Transverse colon (tissue), 4 donors: ENCODE data around the gene PASK. TPM values are rescaled to one million over a fixed set of nuclear protein-coding genes. Genes with fewer than 3 reads are reported as not detected.

Experiments used
- DNase-seq: peaks from one replicate; pipeline ENCODE4 v3.0.0-alpha.2; 2019
- H3K27ac ChIP-seq, 4 donors: fragments of 200-600 bp; sonication (generic); 2 replicates each; pipeline ENCODE4 v1.5.1; 2016 to 2018; ENCODE audit warnings: inconsistent platforms in 4 of 4
- H3K27me3 ChIP-seq: fragments of 200-600 bp; sonication (generic); 2 replicates; pipeline ENCODE4 v1.5.1; 2017; ENCODE audit warnings: inconsistent platforms
- H3K36me3 ChIP-seq, 4 donors: fragments of 200-600 bp; sonication (generic); 2 replicates each; pipeline ENCODE4 v1.5.1; 2017 to 2019; ENCODE audit warnings: inconsistent platforms in 4 of 4
- H3K4me1 ChIP-seq, 4 donors: fragments of 200-600 bp; sonication (generic); 2 replicates each; pipeline ENCODE4 v1.5.1; 2017 to 2020; ENCODE audit warnings: inconsistent platforms in 4 of 4
- H3K4me3 ChIP-seq, 4 donors: fragments of 200-600 bp; sonication (generic); 1 replicate in 1 of 4; 2 replicates in 3 of 4; pipeline versions ENCODE4 v1.5.1 to v1.6.1; 2017 to 2019; ENCODE audit warnings: inconsistent platforms in 4 of 4
- H3K9me3 ChIP-seq, 2 donors: fragments of 200-600 bp; sonication (generic); 2 replicates each; pipeline ENCODE4 v1.5.1; 2017 to 2019; ENCODE audit warnings: inconsistent platforms in 2 of 2
- CTCF ChIP-seq, 5 experiments: fragments of 200-600 bp in 3 of 5; fragments of 450-650 bp in 2 of 5; sonication (generic) in 3 of 5; IDR thresholded peaks; 1 replicate in 2 of 5; 2 replicates in 3 of 5; pipeline ENCODE4 v1.5.1; 2016 to 2017; ENCODE audit warnings: antibody characterized with exemption in 5 of 5, inconsistent platforms in 3 of 5, mild to moderate bottlenecking in 2 of 5, moderate library complexity in 1 of 5
- EP300 ChIP-seq: sonication (generic); formaldehyde crosslinking; IDR thresholded peaks from one replicate; pipeline ENCODE4 v1.6.1; 2017; ENCODE audit warnings: antibody characterized with exemption, low read depth
- POLR2A ChIP-seq: fragments of 450-650 bp; IDR thresholded peaks from one replicate; pipeline ENCODE4 v1.6.1; 2016; ENCODE audit warnings: antibody characterized with exemption, mild to moderate bottlenecking, moderate library complexity
- POLR2AphosphoS5 ChIP-seq, 3 donors: sonication (generic); formaldehyde crosslinking; IDR thresholded peaks; one replicate each; pipeline ENCODE4 v1.6.1; 2016; ENCODE audit warnings: antibody characterized with exemption in 3 of 3
- WGBS, 2 donors: methylation state at CpG; one replicate each; pipeline ENCODE4 v1.1.5; 2018; ENCODE audit warnings: low coverage in 1 of 2; 5-methylcytosine and 5-hydroxymethylcytosine counted together
- in situ Hi-C, 4 donors: fragments of 200-750 bp; cut with MboI; loops; one replicate each; pipeline versions ENCODE4 v1.15.0 to v1.15.1; 2017; ENCODE audit warnings: low sequenced_read_pairs in 3 of 4, low pct_ligation_motif_present in 1 of 4, low pct_unique_long_range_greater_than_20kb in 1 of 4
- intact Hi-C: fragments of 100-400 bp; cut with DNase I; formaldehyde crosslinking; loops from one replicate; pipeline ENCODE4 v1.15.1; 2023; ENCODE audit warnings: low total_unique reads
- total RNA-seq, 4 donors: library from RNA; depleted of rRNA; stranded (reverse); fragments of >200 nt; gene quantifications; one replicate each; pipeline ENCODE4 v1.1.0, GENCODE V29; 2016

The PASK gene
- total RNA-seq, 4 donors from 2014 or later = 7.0 to 35.2 (median 19.1) TPM

GRCh38 chr2:241066171-241066892, 82.9 kb downstream of the PASK start:
- H3K27me3 ChIP-seq = no peaks in the 10 kb centered on the region
- no peak for TF ChIP-seq CTCF (IDR thresholded peaks at IDR 0.05)
- TF ChIP-seq EP300 = no peak
- TF ChIP-seq POLR2A = no peak
- no peak for TF ChIP-seq POLR2AphosphoS5 (IDR thresholded peaks at IDR 0.05)
- WGBS, 2 donors = 92 to 93% methylated on average over 8 to 21 of the region's 21 CpGs
- intact Hi-C loops = no loop called here
- H3K4me3 ChIP-seq = no peak overlapping the region
- peaks cover 0 to 7% (median 3%) of the 10 kb centered on the region in 4 donors for H3K4me1 ChIP-seq
- in situ Hi-C loops = no loop called here
- H3K9me3 ChIP-seq = no peaks in the 10 kb centered on the region
- no peak overlapping the region for H3K27ac ChIP-seq
- no peak for DNase-seq
- H3K36me3 ChIP-seq = no peaks in the 10 kb centered on the region

- 89% methylated on average over 20 of the region's 27 CpGs; no CpG with 5 or more reads in 1 of the 2 donors for WGBS, 2 donors
- Histone ChIP-seq H3K4me3 (no peak overlapping the region), H3K4me1 (peaks cover 0 to 7% (median 3%) of the 10 kb centered on the region in 4 donors), H3K27me3 (no peaks in the 10 kb centered on the region), H3K9me3 (no peaks in the 10 kb centered on the region), H3K27ac (no peak overlapping the region), H3K36me3 (no peaks in the 10 kb centered on the region)
- in situ Hi-C loops = no loop called here
- DNase-seq = no peak
- TF ChIP-seq POLR2A (no peak), CTCF (IDR thresholded peaks at IDR 0.05) (no peak), POLR2AphosphoS5 (IDR thresholded peaks at IDR 0.05) (no peak), EP300 (no peak)
- intact Hi-C loops = no loop called here
These were observed 83.9 kb downstream of the PASK start for GRCh38 chr2:241065355-241065803.

GRCh38 chr2:241064802-241065354, 84.4 kb downstream of the PASK start:
- in situ Hi-C loops = no loop called here
- Histone ChIP-seq H3K4me3 (no peak overlapping the region), H3K27ac (no peak overlapping the region), H3K27me3 (no peaks in the 10 kb centered on the region), H3K36me3 (no peaks in the 10 kb centered on the region), H3K9me3 (no peaks in the 10 kb centered on the region), H3K4me1 (peaks cover 0 to 7% (median 3%) of the 10 kb centered on the region in 4 donors)
- WGBS, 2 donors = 93 to 100% methylated on average over 1 to 20 of the region's 23 CpGs
- intact Hi-C loops = no loop called here
- no peak for DNase-seq
- no peak for TF ChIP-seq EP300
- no peak for TF ChIP-seq POLR2A
- TF ChIP-seq POLR2AphosphoS5 (IDR thresholded peaks at IDR 0.05) = no peak
- TF ChIP-seq CTCF (IDR thresholded peaks at IDR 0.05) = no peak

- Histone ChIP-seq H3K27me3 (no peaks in the 10 kb centered on the region), H3K27ac (no peak overlapping the region), H3K9me3 (no peaks in the 10 kb centered on the region), H3K4me1 (peaks cover 0 to 7% (median 3%) of the 10 kb centered on the region in 4 donors), H3K36me3 (no peaks in the 10 kb centered on the region), H3K4me3 (peak overlapping the region in 2 of 4 donors; percentile 8 to 21)
- intact Hi-C loops (no loop called here), in situ Hi-C loops (no loop called here)
- no peak for TF ChIP-seq EP300
- no peak for TF ChIP-seq CTCF (IDR thresholded peaks at IDR 0.05)
- no peak for TF ChIP-seq POLR2A
- TF ChIP-seq POLR2AphosphoS5 (IDR thresholded peaks at IDR 0.05) = no peak
- 38% methylated on average over 21 of the region's 32 CpGs; no CpG with 5 or more reads in 1 of the 2 donors for WGBS, 2 donors
- peak; percentile 64 for DNase-seq
These were observed 85.1 kb downstream of the PASK start for GRCh38 chr2:241064008-241064801.
